OCI-LY7 (cell line): ENCODE results near the gene RAMP3.

ENCODE experiments used
- CTCF ChIP-seq: fragments of 200-600 bp; sonication (generic); conservative IDR thresholded peaks from 2 replicates; pipeline ENCODE4 v1.5.1; 2014; ENCODE audit warnings: mild to moderate bottlenecking, antibody characterized with exemption, low read length, moderate library complexity, mixed read lengths
- EZH2phosphoT487 ChIP-seq: fragments of 200-600 bp; sonication (generic); IDR thresholded peaks from 2 replicates; pipeline ENCODE4 v1.6.1; 2018; ENCODE audit warnings: low read depth, borderline replicate concordance, mild to moderate bottlenecking, mixed run types, antibody characterized with exemption, low read length, moderate library complexity, mixed read lengths

- no peak for TF ChIP-seq CTCF
- TF ChIP-seq EZH2phosphoT487: no peak
Measured at GRCh38 chr7:45161842-45162241, 4.3 kb downstream of the RAMP3 start.
